ENCODE data around the gene CADPS.

- TF ChIP-seq CTCF (conservative IDR thresholded peaks at IDR 0.05; ENCODE audit: low read length) (no peak), EZH2phosphoT487 (IDR thresholded peaks at IDR 0.05; ENCODE audit: borderline replicate concordance) (no peak)
Observed at GRCh38 chr3:62600033-62600432, 275.2 kb downstream of the CADPS start.

Data from Loucy (cell line).